Fibroblast of the conjunctiva (primary cell): ENCODE data around the gene SUSD3.

Experiments used
- DNase-seq: peaks from one replicate; pipeline ENCODE4 v3.0.0-alpha.2; 2010; ENCODE audit warnings: low read depth

The SUSD3 gene

DNA sequence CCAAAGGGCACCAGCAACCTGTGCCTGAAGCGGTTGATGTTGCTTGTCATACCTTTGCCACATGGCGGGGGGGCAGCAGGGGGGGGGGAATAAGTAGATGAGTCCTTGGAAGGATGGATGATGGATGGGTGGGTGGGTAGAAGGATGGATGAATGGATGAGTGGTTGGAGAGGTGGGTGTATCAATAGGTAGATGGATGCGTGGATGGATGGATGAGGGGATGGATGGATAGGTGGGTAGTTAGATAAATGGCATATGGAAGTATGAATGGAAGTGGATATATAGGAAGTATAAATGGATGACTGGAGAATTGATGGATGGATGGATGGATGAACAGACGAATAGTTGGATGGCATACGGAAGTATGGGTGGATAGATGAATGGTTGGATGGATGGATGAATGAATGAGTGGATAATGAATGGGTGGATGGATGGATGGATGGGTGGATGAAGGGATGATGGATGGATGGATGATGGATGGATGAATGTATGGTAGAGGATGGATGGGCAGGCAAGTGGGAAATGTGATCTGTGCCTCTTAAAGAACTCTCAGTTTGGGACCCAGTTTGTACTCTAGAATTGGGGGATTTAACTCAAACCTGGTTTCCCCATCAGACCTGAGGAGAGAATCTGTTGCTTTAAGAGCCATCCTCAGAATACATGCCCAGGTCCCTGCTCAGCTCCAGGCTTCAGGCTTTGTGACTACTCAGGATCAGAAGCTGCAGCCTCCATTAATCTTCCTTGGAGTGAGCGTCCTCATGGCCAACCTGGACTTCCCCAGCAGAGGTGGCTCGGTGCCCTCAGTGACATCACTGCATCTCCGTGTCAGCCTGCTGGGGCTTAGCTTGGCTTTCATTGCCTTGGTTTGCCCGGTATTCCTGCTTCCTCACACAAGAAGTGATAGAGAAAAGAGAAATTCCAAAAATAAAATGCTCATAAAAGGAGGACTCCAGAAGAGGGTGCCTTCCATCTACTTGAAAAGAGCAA, 27.6 kb upstream of the SUSD3 start:
- DNase-seq: no peak

DNA sequence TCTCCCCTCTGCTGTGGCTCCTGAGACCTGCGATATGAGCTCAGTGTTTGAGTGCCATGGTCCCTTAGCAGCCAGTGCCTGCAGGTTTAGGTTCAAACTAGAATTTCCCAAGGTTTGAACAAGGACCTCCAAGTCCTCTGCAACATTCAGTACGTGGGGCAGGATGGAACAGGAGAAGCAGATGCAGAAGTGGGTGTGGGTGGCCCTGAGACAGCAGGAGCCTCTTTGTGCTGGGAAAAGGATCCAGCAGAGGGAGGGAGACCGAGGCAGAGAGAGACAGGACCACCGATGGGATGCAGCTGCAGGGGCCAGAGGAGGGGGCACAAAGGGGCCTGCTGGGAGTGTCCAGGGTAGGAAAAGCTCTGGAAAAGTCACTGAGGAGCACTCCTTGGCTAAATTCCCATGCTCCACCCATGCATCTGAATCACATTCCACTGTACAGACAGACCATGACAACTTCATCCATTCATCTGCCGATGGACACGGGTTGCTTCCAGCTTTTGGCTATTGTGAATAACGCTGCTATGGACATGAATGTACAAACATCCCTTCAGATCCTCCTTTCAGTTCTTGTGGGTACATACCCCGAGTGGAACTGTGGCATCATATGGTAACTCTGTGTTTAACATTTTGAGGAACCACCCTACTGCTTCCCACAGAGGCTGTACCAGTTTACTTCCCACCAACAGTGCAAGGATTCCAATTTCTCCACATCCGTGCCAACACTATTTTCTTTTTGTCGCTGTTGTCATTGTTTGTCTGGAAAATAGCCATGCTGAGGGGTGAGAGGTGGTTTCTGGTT, 26.7 kb upstream of the SUSD3 start:
- DNase-seq: no peak

DNA sequence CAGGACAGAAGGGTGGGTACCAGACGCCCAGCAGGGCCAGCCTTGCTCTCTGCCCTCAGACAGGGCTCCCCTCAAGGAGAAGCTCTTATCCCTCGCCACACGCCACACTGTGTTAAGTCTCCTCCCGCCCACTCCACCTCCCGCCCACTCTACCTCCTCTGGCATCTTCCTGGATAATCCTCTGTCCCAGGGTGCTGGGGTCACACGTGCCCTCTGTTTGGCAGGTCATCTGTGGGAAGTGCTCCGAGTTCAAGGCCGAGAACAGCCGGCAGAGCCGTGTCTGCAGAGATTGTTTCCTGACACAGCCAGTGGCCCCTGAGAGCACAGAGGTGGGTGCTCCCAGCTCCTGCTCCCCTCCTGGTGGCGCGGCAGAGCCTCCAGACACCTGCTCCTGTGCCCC, 26.0 kb upstream of the SUSD3 start:
- no peak for DNase-seq

DNA sequence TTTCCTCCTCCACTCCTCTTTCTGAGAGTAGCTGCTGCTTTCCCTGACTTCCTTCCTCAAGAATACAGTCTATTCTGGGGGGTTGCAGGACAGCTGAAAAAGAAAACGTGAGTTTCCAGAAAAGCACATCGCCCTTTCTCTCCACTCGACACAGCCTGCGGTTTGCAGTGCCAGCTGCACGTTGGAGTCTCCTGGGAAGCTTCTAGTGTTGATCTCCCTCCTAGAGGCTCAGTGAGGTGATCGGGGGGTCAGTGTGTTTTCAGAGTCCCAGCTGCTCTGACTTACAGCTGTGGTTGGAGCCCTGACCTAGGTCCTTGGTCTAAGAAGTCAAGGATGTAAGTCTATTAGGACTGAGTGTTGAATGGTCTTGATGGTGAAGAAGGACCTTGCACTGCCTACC, 25.0 kb upstream of the SUSD3 start:
- DNase-seq: no peak

DNA sequence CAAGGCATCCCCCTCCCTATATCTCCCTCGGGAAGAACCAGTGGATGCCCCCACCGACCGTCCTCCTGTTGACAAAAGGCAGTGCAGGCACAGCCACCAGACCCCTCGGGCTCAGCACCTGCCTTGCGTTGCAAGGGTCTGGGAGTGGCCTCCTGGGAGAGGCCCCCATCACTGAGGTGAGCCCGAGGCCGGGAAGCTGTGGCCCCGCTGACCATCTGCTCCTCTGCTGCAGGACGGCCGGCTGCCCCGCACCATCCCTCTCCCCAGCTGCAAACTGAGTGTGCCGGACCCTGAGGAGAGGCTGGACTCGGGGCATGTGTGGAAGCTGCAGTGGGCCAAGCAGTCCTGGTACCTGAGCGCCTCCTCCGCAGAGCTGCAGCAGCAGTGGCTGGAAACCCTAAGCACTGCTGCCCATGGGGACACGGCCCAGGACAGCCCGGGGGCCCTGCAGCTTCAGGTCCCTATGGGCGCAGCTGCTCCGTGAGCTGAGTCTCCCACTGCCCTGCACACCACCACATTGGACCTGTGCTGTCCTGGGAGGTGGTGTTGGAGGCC, 23.3 kb upstream of the SUSD3 start:
- no peak for DNase-seq

DNA sequence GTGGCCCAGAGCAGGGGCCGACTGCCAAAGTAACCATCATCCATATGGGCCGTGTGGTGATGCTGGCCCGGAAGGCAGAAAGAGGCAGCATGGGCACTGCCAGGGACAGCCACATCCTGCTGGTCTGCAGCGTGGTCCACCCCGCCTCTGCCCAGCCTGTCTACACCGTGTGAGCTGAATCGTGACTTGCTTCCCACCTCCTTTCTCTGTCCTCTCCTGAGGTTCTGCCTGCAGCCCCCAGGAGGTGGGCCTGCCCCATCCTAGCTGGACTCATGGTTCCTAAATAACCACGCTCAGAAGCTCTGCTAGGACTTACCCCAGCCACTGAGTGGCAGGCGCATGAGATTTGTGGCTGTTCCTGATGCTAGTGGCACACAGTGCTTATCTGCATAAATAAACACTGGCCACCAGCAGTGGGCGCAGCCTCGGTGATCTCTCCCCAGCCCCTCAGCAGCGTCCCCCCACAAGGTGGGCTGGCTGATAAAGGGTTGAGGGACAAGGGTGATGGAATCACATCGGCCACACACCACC, 22.6 kb upstream of the SUSD3 start:
- DNase-seq: no peak

DNA sequence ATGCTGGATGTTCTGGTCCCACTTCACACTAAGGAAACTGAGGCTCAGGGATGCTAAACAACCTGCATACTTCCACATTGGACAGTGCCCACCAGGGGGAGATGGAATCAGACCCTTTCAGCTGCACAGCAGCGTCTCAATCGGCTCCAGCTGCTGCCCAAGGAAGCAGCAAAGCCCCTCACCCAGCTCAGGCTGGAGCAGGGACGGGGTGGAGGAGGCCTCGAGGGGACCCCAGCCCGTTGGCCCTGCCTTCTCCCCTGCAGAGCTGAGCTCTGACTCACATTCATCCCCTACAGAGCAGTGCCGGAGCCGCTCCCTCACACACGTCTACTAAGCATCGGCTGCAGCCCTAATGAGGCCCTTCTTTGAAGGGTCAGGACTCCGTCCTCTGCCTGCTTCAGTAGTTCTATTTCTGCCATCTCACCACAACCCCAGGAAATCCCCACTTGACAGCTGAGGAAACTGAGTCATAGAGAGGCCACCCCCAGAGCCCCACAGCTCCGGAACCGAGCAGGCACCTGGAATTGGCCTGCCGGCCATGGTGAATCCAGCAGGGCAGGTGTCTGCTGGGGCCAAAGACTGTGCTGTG, 21.5 kb upstream of the SUSD3 start:
- no peak for DNase-seq

DNA sequence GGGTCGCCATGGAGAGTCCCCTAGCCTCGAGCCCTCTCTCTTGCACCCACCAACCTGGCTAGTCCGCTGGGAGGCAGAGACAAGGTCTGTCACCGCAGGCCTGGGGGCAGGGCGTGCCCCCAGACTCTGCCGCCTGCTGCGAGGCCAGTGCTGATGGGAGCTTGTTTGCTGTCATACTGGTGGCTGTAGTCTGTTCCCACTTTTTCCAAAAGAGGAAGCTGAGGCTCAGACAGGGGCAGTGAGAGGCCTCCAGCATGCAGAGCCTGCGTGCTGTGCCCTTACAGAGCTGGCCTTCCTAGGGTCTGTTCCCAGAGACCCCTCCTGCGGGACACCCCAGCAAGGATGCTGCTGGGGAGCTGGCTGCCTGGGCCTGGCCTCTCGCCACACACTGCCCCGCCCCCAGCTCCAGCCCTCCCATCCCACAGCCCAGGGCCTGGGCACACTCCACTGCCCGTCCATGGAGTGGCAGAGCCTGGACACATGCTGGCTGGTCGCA, 21.0 kb upstream of the SUSD3 start:
- DNase-seq: no peak

DNA sequence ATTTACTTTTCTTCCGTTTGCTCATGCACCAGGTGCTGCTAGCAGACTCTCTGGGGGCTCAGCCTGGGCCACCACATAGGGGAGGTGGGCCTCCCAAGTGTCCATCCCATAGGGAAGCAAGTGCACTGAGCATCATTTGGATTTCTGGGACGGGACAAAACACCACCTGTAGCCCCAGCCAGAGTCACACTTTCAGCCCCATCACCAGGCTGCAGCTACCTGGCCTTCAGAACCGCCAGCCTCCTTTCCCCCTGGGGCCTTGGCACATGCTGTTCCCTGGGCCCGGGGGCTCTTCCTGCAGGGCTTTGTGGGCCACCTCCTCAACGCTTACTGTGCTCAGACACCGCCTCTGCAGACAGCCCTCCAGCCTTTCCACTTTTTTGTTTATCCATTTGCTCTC, 19.6 kb upstream of the SUSD3 start:
- DNase-seq: no peak

DNA sequence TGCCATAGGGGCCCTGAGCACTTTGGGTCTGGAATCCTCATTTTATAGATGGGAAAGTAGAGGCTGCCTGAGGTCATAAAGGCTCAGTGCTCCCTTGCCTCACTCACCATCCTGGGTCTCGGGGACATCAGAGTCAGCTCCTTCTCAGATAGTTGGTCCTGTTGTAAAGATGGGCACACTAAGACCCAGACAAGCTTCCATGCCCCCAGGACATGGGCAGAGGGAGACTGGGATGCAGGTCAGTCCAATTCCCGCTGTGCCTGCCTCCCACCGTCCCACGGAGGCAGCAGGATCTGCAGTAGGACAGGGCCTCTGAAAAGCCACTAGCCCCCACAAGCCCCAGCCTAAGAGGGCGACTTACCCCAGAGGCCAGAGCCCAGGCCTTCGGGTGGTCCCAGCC, 19.0 kb upstream of the SUSD3 start:
- DNase-seq: no peak

DNA sequence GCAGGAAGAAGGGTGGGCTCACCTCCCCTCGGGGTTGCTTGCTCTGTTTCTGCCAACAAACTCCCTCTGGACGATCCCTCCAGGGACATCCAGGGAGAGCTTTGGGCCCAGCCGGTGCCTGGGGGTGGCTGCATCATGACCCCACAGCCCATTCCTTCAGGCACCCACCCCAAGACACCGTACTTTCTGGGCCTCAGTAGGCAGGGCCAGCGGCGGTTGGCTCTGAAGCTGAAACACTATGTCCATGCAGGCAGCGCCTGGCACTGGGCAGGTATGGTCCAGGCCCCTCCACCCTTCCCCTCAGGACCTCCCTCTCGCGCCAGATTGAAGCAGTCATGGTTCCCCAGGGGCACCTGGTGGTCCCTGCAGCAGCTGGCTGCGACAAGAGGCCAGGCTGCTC, 18.5 kb upstream of the SUSD3 start:
- no peak for DNase-seq

DNA sequence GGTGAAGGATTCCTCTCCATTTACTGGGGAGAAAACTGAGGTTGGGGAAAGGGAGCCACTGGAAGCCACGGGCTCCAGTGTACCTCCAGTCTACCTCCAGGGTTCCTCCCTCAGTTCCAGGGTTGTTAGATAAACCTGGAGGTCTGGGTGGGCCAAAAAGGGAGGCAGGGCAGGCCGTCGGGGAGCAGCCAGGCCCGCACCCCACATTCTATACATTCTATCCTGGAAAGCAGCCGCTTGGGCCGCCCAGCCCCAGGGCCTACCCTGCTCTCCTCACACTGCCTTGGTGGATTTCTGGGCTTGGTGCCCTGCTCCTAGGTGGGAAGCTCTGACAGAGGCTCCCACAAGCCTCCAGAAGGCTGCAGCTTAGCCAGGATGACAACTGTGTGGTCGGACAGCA, 18.1 kb upstream of the SUSD3 start:
- no peak for DNase-seq

DNA sequence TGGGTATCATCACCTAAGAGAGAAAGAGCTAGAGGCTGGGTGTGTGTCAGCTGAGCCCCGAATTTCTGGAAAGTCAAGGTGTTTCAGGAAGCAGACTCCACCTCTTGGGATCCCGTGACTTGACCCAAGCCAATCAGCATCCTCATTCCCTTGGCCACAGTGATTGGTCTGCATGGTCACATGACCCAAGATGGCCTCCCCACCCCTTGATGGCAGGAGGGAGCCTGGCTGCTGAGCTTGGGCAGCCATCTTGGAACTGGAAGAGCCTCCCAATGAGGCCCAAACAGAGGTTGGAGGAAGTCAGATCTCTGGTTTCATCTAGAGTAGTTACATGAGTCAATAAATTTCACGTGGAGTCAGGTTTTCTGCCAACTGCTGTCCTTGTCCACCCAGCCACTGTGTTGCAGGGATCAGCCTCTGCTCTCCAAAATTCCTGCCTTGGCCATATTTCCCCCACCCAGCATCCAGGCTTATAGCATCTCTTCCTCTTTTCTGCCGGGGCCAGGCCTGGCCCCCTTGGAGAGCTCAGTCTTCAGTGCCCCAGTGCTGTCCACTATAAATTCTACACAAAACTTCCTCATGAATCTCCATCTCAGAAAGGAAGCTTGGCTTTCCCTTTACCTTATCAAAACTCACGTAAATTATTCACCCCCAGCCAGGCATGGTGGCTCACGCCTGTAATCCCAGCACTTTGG, 17.2 kb upstream of the SUSD3 start:
- no peak for DNase-seq

DNA sequence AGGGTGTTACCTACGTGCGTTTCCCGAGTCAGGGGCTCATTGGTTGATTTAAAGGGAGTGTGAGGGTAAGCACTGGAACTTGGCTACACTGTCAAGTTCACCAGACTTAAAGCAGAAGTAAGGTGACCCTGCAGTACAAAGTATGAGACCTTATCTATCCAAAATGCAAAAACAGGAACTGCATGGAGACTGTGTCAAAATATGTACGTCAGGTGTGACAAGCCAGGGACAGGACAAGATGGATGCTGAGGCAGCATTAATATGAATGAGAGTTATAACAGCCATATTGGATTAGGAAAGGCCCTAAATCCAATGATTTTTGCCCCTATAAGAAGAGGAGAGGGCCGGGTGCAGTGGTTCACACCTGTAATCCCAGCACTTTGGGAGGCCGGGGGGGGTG, 15.4 kb upstream of the SUSD3 start:
- DNase-seq: no peak

DNA sequence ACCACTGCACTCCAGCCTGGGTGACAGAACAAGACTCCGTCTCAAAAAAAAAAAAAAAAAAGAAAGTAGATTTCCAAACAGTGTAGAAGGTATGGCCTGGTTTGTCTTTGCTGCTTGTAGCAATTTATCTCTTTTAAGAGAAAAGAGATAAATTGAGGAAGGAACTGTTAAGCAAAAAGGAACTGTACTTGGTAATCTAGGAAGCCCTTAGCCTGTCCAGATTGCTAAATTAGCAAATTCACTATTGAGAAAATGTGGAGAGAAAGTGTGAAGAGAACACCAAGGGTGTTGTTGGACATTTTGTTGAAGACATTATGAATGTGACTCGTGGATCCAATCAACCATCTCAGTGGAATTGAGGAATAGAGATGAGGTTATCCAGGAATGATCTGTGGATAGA, 13.0 kb upstream of the SUSD3 start:
- DNase-seq: no peak

DNA sequence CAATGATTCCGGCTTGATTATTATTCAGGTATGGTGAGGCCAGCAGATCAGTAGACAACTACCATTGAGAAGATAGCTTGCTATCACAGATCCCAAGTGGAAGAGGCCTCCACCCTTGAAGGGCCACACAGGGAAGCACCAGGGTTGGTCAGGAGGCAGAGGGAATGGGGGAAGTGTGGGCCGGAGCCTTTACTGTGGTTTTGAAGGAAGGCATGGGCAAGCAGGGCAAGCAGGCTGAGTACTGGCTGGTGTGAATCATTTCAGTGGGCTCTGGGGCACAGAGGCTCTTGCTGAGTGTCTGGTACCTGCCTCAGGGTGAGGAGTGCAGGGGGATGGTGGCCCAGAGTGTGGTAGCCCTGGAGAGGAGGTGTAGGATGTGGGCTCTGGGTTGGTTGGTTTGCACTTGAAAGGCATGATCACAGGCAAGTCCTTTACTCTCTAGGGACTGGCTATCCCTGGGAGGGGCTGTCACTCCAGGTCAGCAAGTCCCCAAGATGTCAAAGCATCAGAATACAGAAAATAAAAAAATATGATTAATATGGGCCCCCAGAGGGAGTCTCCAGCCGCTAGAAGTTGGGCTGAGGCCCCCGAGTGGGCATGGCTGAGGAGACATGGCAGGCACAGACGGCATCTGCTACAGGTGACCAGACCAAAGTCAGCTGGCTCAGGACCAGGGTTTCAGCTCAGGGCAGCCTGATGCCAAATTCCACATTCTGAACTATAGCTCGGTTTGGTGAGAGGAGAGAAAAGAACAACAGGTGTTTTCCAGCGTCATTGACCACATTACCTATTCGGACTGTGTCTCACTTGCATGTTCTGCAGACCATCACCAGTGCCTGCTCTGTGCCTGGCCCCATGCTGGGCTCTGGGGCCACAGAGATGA, 9.7 kb upstream of the SUSD3 start:
- no peak for DNase-seq

DNA sequence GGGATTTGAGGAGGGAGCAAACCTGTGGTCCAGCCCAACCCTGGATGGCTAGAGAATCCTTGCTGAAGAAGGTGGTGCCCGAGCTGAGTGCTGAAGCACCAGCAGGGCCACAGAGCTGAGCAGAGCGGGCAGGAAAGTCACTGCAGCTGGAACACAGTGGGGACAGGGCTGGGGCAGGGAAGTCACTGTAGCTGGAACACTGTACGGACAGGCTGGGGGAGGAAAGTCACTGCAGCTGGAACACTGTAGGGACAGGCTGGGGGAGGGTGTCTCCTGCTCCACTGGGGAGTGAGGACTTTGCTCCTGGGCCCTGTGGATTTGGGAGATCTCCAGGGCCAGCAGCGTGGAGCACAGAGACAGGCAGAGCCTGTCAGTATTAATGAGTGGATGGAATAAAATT, 9.0 kb upstream of the SUSD3 start:
- no peak for DNase-seq

DNA sequence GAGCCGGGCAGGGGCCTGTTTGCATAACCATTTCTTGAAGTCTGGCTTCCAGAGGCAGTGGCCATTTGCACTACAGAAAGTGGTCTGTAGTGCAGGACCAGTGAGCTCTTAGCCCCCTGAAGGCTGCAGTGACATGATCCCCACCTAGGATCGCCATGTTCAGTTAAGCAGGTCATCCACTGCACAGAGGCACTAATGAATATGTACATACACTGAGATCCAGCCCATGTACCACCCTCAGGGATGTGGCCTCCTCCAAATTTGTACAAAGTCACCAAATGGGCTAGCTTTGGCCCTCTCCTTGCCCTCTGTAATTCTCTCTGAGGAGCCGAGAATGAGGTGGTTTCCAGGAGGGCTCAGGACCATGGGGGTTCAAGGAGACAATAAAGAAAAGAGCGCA, 8.3 kb upstream of the SUSD3 start:
- no peak for DNase-seq

DNA sequence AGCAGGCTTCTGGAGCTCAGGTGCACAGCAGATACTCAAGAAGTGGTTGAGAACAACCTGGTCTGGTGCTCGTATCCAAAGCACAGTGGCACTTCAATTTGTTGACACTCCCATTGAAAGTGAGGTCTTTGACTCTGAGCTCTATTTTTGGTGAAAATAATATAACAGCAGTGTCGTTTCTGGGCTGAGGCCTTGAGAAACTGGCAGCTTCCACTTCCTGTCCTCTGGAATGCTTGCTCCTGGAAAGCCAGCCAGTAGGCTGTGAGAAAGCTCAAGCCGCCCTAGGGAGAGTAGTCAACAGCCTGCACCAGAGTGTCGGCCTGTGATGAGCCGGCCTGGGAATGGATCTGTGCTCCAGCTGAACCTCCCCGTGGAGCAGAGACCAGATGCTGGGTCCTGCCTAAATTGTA, 6.8 kb upstream of the SUSD3 start:
- no peak for DNase-seq

DNA sequence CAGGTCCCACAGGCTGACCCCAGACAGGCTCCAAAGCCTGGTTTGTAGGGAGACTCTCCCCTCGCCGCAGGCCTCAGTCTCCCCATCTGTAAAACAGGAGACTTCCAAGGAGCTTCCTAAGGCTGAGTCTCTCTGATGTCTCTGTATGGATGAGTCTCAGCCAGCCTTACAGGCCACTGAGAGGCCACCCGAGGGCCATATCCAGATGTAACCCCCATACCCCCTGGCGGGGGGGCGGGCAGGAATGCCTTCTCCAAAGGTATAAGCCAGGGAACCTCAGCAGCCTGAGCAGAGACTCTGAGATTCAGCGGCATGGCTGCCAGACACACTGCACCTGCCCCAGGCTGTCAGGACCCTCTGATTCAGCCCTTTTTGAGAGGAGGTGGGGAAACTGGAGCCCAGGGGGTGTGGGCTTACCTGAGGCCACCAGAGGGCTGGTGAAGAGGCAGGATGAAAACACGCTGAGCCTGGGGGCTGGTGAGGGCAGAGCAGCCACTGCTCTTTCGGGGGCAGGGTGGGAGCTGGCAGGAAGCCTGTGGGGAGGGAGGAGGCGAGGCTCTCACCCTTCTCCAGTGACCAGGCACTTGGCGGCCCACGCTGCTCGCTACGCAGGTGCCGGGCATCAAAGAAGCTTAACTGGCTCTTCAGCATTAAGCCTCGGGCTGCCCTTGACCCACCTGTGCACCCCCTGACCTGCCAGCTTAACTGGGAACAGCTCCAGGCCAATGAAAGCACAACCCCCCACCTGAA, 5.5 kb upstream of the SUSD3 start:
- DNase-seq: no peak
